Osteoblast (primary cell): ENCODE measurements around the gene SH3TC1. TPM values are rescaled to one million over a fixed set of nuclear protein-coding genes. Genes with fewer than 3 reads are reported as not detected.

Experiments
- DNase-seq: peaks from one replicate; pipeline ENCODE4 v3.0.0; 2011; ENCODE audit warnings: low spot score, mixed read lengths; ENCODE audit not compliant: insufficient read length; ENCODE audit errors: missing footprints
- H2AFZ ChIP-seq: 2 replicates; pipeline ENCODE4 v1.6.0; 2011; ENCODE audit warnings: mild to moderate bottlenecking, low read length
- H3K27ac ChIP-seq: 2 replicates; pipeline ENCODE4 v1.5.1; 2011; ENCODE audit warnings: mild to moderate bottlenecking, low read depth, low read length, moderate library complexity
- H3K27me3 ChIP-seq: 2 replicates; pipeline ENCODE4 v1.6.0; 2012; ENCODE audit warnings: mild to moderate bottlenecking, control low read depth, inconsistent platforms, low read length, moderate library complexity; ENCODE audit not compliant: insufficient read depth
- H3K36me3 ChIP-seq: 2 replicates; pipeline ENCODE4 v1.5.1; 2011; ENCODE audit warnings: mild to moderate bottlenecking, low read length, control low read depth, moderate library complexity; ENCODE audit not compliant: insufficient read depth
- H3K4me1 ChIP-seq: 2 replicates; pipeline ENCODE4 v1.5.1; 2011; ENCODE audit warnings: mild to moderate bottlenecking, low read length, control low read depth, moderate library complexity; ENCODE audit not compliant: insufficient read depth
- H3K4me2 ChIP-seq: 2 replicates; pipeline ENCODE4 v1.6.0; 2011; ENCODE audit warnings: mild to moderate bottlenecking, low read length; ENCODE audit not compliant: insufficient read depth
- H3K4me3 ChIP-seq: fragments of 200-600 bp; sonication (generic); 3 replicates; pipeline ENCODE4 v1.5.1; 2012; ENCODE audit warnings: mild to moderate bottlenecking, low read length, inconsistent platforms; ENCODE audit not compliant: insufficient read depth
- H3K79me2 ChIP-seq: 2 replicates; pipeline ENCODE4 v1.6.0; 2012; ENCODE audit warnings: mild to moderate bottlenecking, low read length, control low read depth, inconsistent platforms; ENCODE audit not compliant: insufficient read depth
- H3K9me3 ChIP-seq: 2 replicates; pipeline ENCODE4 v1.5.1; 2011; ENCODE audit warnings: low read depth, low read length, control low read depth
- H4K20me1 ChIP-seq: 2 replicates; pipeline ENCODE4 v1.6.0; 2012; ENCODE audit warnings: mild to moderate bottlenecking, low read length, control low read depth; ENCODE audit not compliant: insufficient read depth
- CTCF ChIP-seq: IDR thresholded peaks from 2 replicates; pipeline ENCODE4 v1.5.1; 2011; ENCODE audit warnings: mild to moderate bottlenecking, low read depth, low read length, moderate library complexity; ENCODE audit errors: extremely low read depth
- total RNA-seq: library from RNA; depleted of rRNA; stranded (reverse); fragments of >200 nt; gene quantifications from 2 replicates; pipeline ENCODE4 v1.2.3, GENCODE V29; 2012

Gene SH3TC1
- total RNA-seq, 1 donor: 3.6 TPM

GRCh38 chr4:8231551-8232049 is 32.5 kb downstream of the SH3TC1 start:
- no peak for TF ChIP-seq CTCF
- no peaks in the 10 kb centered on the region for H4K20me1 ChIP-seq
- H3K36me3 ChIP-seq: peaks cover 14% of the 10 kb centered on the region
- no peaks in the 10 kb centered on the region for H3K9me3 ChIP-seq
- H3K4me3 ChIP-seq: no peak overlapping the region
- H3K79me2 ChIP-seq: no peaks in the 10 kb centered on the region
- peaks cover 11% of the 10 kb centered on the region for H3K4me1 ChIP-seq
- no peak overlapping the region for H3K27ac ChIP-seq
- no peak for DNase-seq
- no peaks in the 10 kb centered on the region for H3K27me3 ChIP-seq
- H3K4me2 ChIP-seq: no peak overlapping the region
- H2AFZ ChIP-seq: no peak overlapping the region

GRCh38 chr4:8232748-8233147 is 33.7 kb downstream of the SH3TC1 start:
- Histone ChIP-seq H3K4me3 (no peak overlapping the region), H2AFZ (no peak overlapping the region), H3K4me2 (no peak overlapping the region), H3K79me2 (no peaks in the 10 kb centered on the region), H3K27ac (no peak overlapping the region), H4K20me1 (no peaks in the 10 kb centered on the region), H3K4me1 (peaks cover 11% of the 10 kb centered on the region), H3K36me3 (peaks cover 14% of the 10 kb centered on the region), H3K27me3 (no peaks in the 10 kb centered on the region), H3K9me3 (no peaks in the 10 kb centered on the region)
- no peak for DNase-seq
- TF ChIP-seq CTCF: no peak

- Histone ChIP-seq H3K9me3 (no peaks in the 10 kb centered on the region), H3K27me3 (no peaks in the 10 kb centered on the region), H3K4me2 (no peak overlapping the region), H3K4me3 (no peak overlapping the region), H3K36me3 (peaks cover 14% of the 10 kb centered on the region), H3K79me2 (no peaks in the 10 kb centered on the region), H2AFZ (no peak overlapping the region), H3K4me1 (peaks cover 2% of the 10 kb centered on the region), H4K20me1 (no peaks in the 10 kb centered on the region), H3K27ac (no peak overlapping the region)
- no peak for DNase-seq
- no peak for TF ChIP-seq CTCF
Observed at GRCh38 chr4:8233672-8234484, 34.8 kb downstream of the SH3TC1 start.

- Histone ChIP-seq H3K9me3 (no peaks in the 10 kb centered on the region), H3K4me3 (no peak overlapping the region), H3K36me3 (peaks cover 14% of the 10 kb centered on the region), H3K79me2 (no peaks in the 10 kb centered on the region), H3K27ac (no peak overlapping the region), H3K4me1 (no peaks in the 10 kb centered on the region), H2AFZ (no peak overlapping the region), H3K27me3 (no peaks in the 10 kb centered on the region), H3K4me2 (no peak overlapping the region), H4K20me1 (no peaks in the 10 kb centered on the region)
- no peak for TF ChIP-seq CTCF
- no peak for DNase-seq
Observed at GRCh38 chr4:8234715-8235114, 35.6 kb downstream of the SH3TC1 start.
